ENCODE results near the gene PAK2. TPM values are rescaled to one million over a fixed set of nuclear protein-coding genes. Genes with fewer than 3 reads are reported as not detected.
A peak's percentile ranks its signal among the peaks of the same experiment; 100 is the strongest.
"Not testable (repeated sequence)": the region's sequence is repeated elsewhere in the genome, so short reads cannot be mapped to it uniquely, and the experiment has no call there.

The PAK2 gene
- total RNA-seq, 2 experiments from 2014 or later, result 98.4 to 101 TPM

DNA sequence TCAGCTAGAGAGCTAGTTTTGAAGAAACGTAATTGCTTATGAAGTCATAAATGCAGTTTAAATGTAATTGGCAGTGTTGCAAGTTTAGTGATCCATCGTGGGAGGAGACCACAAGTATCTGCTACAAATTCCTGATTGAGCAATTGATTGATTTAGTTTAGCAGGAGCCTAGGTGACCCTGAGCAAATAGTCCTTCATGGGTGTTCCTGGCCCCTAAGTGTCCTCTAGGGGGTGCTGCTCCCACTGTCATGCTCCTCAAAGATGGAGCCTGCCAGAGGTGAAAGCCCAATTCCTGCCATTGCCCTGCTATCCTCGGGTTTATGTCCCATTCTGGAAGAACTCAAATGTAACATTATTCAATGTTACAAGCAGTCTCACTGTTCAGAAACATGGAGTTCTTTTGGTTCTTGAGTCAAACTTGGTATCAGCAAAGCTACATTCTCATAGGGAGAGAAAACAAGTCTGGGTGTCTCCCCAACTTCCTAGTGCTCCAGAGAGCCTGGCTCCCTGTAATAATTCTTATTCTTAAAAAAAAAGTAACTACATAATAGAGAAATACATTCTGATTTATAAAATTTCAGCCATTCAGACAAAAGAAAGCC is 98.3 kb downstream of the PAK2 start:
- no peaks in the 10 kb centered on the region for H3K9me3 Mint-ChIP-seq
- no peaks in the 10 kb centered on the region for H3K36me3 Mint-ChIP-seq
- no peaks in the 10 kb centered on the region for H3K4me1 Mint-ChIP-seq (ENCODE audit: low read depth)
- no peak overlapping the region for H3K27ac Mint-ChIP-seq
- no peak overlapping the region for H3K4me3 Mint-ChIP-seq
- POLR2A ChIA-PET, result interaction anchor here (1.6 kb wide), 2 partner anchors 104 to 132 kb away, joined by 5 read pairs; partner anchors contain the start of gene NCBP2
- DNase-seq, result peak; percentile 85
- H3K27me3 Mint-ChIP-seq, result no peaks in the 10 kb centered on the region
- CTCF ChIA-PET, result interaction anchor here (0.5 to 2.0 kb wide), 30 partner anchors 13 to 749 kb away, joined by 3 to 34 read pairs (median 3); partner anchors contain the start of genes MELTF, NCBP2, PAK2 and SENP5
- intact Hi-C loops (cut with micrococcal nuclease), result loop anchor here (1.0 to 5.0 kb wide), 4 partner anchors 104 to 349 kb away; partner anchors contain the start of gene NCBP2

DNA sequence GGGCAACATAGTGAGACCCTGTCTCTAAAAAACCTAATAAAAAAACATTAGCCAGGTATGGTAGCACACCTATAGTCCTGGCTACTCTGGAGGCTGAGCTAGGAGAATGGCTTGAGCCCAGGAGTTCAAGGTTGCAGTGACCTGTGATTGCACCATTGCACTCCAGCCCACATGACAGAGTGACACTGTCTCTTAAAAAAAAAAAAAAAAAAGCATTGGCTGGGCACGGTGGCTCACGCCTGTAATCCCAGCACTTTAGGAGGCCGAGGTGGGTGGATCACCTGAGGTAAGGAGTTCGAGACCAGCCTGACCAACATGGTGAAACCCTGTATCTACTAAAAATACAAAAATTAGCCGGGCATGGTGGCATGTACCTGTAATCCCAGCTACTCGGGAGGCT is 99.7 kb downstream of the PAK2 start:
- DNase-seq; H3K27me3 Mint-ChIP-seq; H3K36me3 Mint-ChIP-seq; H3K4me3 Mint-ChIP-seq; H3K27ac Mint-ChIP-seq; H3K4me1 Mint-ChIP-seq (ENCODE audit: low read depth); POLR2A ChIA-PET; H3K9me3 Mint-ChIP-seq: not testable (repeated sequence)
- intact Hi-C loops (cut with micrococcal nuclease), result loop anchor here (5.0 kb wide), 1 partner anchor 348 kb away; no protein-coding TSS in a partner anchor
- CTCF ChIA-PET, result interaction anchor here (1.1 to 1.2 kb wide), 2 partner anchors 132 to 139 kb away, joined by 3 to 5 read pairs; no protein-coding TSS in a partner anchor

DNA sequence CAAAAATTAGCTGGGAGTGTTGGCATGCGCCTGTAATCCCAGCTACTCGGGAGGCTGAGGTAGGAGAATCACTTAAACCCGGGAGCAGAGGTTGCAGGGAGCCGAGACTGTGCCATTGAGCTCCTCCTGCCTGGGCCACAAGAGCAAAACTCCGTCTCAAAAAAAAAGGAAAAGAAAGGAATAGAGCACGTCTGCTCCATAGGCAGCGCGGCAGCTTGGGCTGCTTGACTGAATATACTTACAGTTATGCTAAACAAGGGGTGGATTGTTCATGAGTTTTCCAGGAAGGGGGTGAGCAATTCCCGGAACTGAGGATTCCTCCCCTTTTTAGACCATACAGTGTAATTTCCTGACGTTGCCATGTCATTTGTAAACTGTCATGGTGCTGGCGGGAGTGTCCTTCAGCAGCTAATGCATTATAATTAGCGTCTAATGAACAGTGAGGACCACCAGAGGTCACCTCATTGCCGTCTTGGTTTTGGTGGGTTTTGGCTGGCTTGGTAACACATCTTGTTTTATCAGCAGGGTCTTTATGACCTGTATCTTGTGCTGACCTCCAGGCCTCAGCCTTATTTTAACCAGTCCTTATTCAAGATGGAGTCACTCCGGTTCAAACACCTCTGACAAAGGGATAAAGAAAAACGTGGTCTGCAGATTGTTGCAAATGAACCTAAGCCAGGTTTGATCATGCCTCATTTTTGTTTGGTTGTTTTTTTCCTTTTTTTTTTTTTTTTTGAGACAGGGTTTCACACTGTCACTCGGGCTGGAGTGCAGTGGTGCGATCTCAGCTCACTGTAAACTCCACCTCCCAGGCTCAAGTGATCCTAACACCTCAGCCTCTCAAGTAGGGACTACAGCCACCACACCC is 103.1 kb downstream of the PAK2 start:
- DNase-seq, result peak; percentile 19
- no peaks in the 10 kb centered on the region for H3K36me3 Mint-ChIP-seq
- ChIA-PET CTCF (interaction anchor here (0.6 to 1.3 kb wide), 3 partner anchors 25 to 233 kb away, joined by 3 to 5 read pairs (median 3); partner anchors contain the start of gene SENP5), POLR2A (interaction anchor here (0.9 kb wide), 1 partner anchor 202 kb away, joined by 3 read pairs; no protein-coding TSS in a partner anchor)
- H3K27me3 Mint-ChIP-seq, result no peaks in the 10 kb centered on the region
- intact Hi-C loops (cut with micrococcal nuclease), result no loop called here
- H3K27ac Mint-ChIP-seq, result no peak overlapping the region
- H3K4me1 Mint-ChIP-seq (ENCODE audit: low read depth), result no peaks in the 10 kb centered on the region
- H3K9me3 Mint-ChIP-seq, result no peaks in the 10 kb centered on the region
- H3K4me3 Mint-ChIP-seq, result no peak overlapping the region

DNA sequence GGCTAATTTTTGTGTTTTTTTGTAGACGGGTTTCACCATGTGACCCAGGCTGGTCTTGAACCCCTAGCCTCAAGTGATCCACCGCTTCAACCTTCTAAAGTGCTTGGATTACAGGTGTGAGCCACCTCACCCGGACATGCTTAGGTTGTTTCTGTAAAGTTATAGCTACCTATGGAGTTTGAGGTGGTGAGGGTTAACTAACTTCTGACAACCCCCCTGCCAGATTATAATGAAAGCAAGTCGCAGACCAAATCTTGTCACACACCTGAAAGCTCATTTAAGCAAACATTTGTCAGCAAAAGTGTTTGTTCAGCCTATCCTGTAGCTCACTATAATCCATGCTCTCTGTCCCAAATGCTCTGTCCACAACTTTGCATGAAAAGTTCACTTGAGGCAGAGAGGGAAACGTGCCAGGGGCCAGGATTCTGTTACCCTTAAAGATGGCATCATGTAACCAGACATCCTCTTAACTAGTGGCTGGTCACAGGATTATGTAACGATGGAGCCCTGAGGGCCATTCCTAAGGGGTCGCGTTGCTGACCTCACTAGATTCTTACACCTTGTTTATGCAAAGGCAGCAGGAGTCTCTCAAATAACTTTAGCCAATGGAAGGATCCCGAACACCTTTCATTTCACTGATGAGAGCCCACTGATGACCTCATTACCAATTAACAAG is 103.9 kb downstream of the PAK2 start:
- Mint-ChIP-seq H3K27me3 (no peaks in the 10 kb centered on the region), H3K4me1 (ENCODE audit: low read depth) (no peaks in the 10 kb centered on the region), H3K9me3 (no peaks in the 10 kb centered on the region), H3K4me3 (no peak overlapping the region), H3K27ac (no peak overlapping the region), H3K36me3 (no peaks in the 10 kb centered on the region)
- POLR2A ChIA-PET, result no interaction called here
- intact Hi-C loops (cut with micrococcal nuclease), result no loop called here
- CTCF ChIA-PET, result interaction anchor here (0.9 to 1.3 kb wide), 2 partner anchors 24 to 234 kb away, joined by 3 read pairs; partner anchors contain the start of gene SENP5
- DNase-seq, result no peak

DNA sequence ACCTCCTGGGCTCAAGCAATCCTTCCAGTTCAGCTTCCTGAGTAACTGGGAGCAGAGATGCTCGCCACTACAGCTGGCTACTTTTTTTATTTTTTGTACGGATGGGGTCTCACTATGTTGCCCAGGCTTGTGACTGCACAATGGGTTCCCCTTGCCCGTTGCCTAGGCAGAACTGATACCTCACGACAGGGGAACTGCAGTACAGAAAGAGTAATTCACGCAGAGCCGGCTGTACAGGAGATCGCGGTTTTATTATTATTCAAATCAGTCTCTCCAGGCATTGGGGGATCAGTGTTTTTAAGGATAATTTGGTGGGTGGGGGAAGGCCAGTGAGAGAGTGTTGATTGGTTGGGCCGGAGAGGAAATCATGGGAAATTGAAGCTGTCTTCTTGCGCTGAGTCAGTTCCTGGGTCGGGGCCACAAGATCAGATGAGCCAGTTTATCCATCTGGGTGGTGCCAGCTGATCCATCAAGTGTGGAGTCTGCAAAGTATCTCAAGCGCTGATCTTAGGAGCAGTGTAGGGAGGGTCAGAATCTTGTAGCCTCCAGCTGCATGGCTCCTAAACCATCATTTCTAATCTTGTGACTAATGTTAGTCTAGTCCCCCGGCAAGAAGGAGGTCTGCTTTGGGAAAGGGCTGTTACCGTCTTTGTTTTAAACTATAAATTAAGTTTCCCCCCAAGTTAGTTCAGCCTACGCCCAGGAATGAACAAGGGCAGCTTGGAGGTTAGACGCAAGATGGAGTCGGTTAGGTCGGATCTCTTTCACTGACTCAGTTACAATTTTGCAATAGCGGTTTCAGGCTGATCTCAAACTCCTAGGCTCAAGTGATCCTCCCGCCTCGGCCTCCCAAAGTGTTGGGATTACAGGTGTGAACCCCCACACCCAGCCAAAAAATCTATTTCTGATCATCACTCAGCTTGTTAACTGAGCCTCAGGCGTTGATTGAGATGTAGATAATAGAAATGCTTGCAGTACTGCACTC is 104.9 kb downstream of the PAK2 start:
- H3K27ac Mint-ChIP-seq; H3K4me1 Mint-ChIP-seq (ENCODE audit: low read depth); DNase-seq; H3K9me3 Mint-ChIP-seq; H3K4me3 Mint-ChIP-seq; intact Hi-C loops (cut with micrococcal nuclease); H3K36me3 Mint-ChIP-seq; CTCF ChIA-PET; H3K27me3 Mint-ChIP-seq: not testable (repeated sequence)
- POLR2A ChIA-PET, result interaction anchor here (0.6 kb wide), 1 partner anchor 234 kb away, joined by 4 read pairs; no protein-coding TSS in a partner anchor

DNA sequence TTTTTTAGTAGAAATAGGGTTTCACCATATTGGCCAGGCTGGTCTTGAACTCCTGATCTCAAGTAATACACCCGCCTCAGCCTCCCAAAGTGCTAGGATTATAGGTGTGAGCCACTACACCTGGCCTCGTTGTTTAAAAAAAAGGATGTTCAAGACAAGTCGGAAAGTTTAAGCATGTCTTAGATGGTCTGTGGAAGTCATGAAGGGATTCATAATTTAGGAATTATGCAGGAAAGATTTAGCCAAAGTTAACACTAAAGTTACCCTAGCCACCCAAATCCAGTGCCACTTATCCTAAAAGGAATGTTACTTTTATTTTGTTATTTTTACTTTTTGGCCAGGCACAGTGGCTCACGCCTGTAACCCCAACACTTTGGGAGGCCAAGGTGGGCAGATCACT is 108.7 kb downstream of the PAK2 start:
- H3K36me3 Mint-ChIP-seq; DNase-seq; CTCF ChIA-PET; H3K9me3 Mint-ChIP-seq; H3K4me1 Mint-ChIP-seq (ENCODE audit: low read depth); H3K27me3 Mint-ChIP-seq; H3K4me3 Mint-ChIP-seq; H3K27ac Mint-ChIP-seq; intact Hi-C loops (cut with micrococcal nuclease): not testable (repeated sequence)
- POLR2A ChIA-PET, result interaction anchor here (0.6 kb wide), 1 partner anchor 761 kb away, joined by 3 read pairs; no protein-coding TSS in a partner anchor

DNA sequence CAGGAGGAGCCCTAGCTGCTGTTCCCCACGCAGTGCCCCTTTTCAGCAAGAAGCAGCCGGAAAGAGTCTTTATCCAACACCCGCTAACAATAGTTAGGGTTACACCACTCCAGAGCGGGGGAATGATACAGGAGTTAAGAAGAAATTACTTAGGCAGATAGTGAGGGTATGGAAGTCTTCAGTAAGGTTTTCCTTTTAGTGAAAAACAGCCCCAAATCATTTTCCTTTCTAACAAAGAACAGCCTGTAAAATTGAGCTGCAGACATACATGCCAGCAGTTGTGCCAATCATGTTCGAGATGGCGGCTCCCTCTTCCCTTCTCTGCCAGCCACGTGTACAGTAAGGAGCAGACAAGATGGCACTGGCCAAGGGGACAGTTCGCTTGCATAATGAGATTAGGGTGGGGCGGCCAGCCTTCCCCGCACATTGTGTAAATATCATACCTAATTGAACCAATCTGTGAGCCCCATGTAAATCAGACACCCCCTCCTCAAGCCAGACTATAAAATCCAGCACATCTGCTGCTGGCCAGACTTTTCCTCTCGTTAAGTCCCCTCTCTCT is 109.6 kb downstream of the PAK2 start:
- ChIA-PET POLR2A (interaction anchor here (0.6 to 1.5 kb wide), 2 partner anchors 18 to 760 kb away, joined by 3 read pairs; partner anchors contain the start of gene SENP5), CTCF (interaction anchor here (2.8 kb wide), 1 partner anchor 12 kb away, joined by 14 read pairs; no protein-coding TSS in a partner anchor)
- Mint-ChIP-seq H3K4me1 (ENCODE audit: low read depth) (no peaks in the 10 kb centered on the region), H3K36me3 (no peaks in the 10 kb centered on the region), H3K4me3 (no peak overlapping the region), H3K9me3 (no peaks in the 10 kb centered on the region), H3K27ac (no peak overlapping the region), H3K27me3 (peaks cover 8% of the 10 kb centered on the region)
- intact Hi-C loops (cut with micrococcal nuclease), result no loop called here
- DNase-seq, result no peak

DNA sequence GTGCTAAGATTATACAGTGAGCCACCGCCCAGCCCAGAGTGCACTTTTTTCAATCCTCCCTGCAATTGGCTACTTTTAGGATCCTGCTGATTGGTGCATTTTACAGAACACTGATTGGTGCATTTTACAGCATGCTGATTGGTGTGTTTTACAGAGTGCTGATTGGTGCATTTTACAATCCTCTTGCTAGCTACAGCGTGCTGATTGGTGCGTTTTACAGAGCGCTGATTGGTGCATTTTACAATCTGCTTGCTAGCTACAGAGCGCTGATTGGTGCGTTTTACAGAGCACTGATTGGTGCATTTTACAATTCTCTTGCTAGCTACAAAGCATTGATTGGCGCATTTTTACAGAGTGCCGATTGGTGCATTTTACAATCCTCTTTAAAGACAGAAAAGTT is 123.3 kb downstream of the PAK2 start:
- H3K27me3 Mint-ChIP-seq; H3K4me1 Mint-ChIP-seq (ENCODE audit: low read depth); H3K36me3 Mint-ChIP-seq; H3K9me3 Mint-ChIP-seq; DNase-seq; H3K4me3 Mint-ChIP-seq; H3K27ac Mint-ChIP-seq; POLR2A ChIA-PET: not testable (repeated sequence)
- intact Hi-C loops (cut with micrococcal nuclease), result loop anchor here (10.0 kb wide), 1 partner anchor 228 kb away; the partner anchor contains the start of gene NRROS
- CTCF ChIA-PET, result interaction anchor here (0.5 kb wide), 1 partner anchor 9 kb away, joined by 3 read pairs; no protein-coding TSS in a partner anchor

DNA sequence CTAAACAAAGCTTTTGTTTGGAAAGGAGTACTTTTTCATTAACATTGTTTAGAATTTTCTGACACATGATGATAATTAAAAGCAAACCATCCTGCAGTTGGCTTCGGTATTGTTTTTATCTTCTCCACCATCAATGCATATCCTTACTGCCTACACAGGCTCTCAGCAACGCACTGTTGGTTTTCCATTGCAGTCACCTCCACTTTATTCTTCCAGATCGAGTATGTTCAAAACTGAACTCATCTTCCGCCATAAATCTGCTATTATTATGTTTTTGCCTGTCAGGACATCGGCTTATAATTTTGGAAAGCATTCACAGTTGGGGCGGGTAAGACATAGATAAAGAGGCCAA is 127.5 kb downstream of the PAK2 start:
- ChIA-PET CTCF (interaction anchor here (0.6 to 2.6 kb wide), 5 partner anchors 75 to 338 kb away, joined by 3 to 22 read pairs (median 4); partner anchors contain the start of genes NCBP2 and PIGZ), POLR2A (interaction anchor here (0.6 to 3.0 kb wide), 7 partner anchors 8 to 873 kb away, joined by 3 to 36 read pairs (median 5); partner anchors contain the start of genes NCBP2 and PAK2)
- peak overlapping the region; percentile 78 for H3K4me3 Mint-ChIP-seq
- no peaks in the 10 kb centered on the region for H3K27me3 Mint-ChIP-seq
- peaks cover 2% of the 10 kb centered on the region for H3K9me3 Mint-ChIP-seq
- no peak for DNase-seq
- intact Hi-C loops (cut with micrococcal nuclease), result loop anchor here (1.0 to 10.0 kb wide), 3 partner anchors 19 to 232 kb away; partner anchors contain the start of genes NCBP2 and NRROS
- H3K4me1 Mint-ChIP-seq (ENCODE audit: low read depth), result peaks cover 27% of the 10 kb centered on the region
- peak overlapping the region; percentile 85 for H3K27ac Mint-ChIP-seq
- peaks cover 1% of the 10 kb centered on the region for H3K36me3 Mint-ChIP-seq

DNA sequence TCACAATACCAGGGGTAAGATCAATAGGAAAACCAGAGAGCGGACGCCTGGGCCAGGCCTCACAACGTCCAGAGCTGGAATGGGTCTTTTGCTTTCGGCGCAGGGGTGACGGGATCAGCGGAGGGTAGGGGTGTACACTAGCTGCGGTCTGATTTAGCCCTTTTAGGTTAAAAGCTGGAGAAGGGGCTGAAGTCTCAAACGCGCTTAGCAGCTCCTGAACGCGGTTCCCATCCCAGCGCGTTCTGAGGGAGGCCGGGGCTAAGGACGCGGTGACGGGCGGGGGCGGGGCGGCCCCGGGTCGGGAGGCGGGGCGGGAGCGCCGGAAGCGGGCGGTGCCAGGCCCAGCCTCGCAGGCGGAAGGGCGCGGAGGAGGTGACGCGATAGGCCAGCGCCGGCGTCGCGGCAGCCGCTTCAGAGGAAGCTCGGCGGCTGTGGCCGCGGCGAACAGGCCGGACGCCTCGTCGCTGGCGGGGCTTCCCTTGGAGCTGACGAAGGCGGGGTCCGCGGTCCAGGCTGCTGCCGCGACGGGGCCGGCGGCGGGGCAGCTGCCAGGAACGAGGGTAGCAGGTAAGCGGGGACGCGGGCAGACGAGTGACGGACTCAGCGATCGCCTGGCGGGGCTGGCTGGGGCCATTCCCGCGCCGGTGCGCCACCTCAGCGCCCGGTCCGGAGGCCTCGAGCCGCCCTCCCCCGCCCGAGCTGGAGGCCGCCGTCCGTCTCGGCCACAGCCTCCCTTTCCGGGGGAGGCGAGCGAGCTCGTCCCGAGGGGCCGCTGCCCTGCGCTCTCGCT is 128.0 kb downstream of the PAK2 start, which contains the start of gene SENP5:
TSS of gene SENP5 (plus strand) at position 414 of the 790 bp plus-strand sequence. CDS start 17,262 bp downstream, outside the sequence.
- Mint-ChIP-seq H3K4me1 (ENCODE audit: low read depth) (peaks cover 29% of the 10 kb centered on the region), H3K27me3 (no peaks in the 10 kb centered on the region), H3K27ac (peak within 1 kb of the TSS; percentile 85), H3K36me3 (peaks cover 1% of the 10 kb centered on the region), H3K9me3 (peaks cover 2% of the 10 kb centered on the region), H3K4me3 (peak within 1 kb of the TSS; percentile 84)
- peak; percentile 94 for DNase-seq
- CTCF ChIA-PET, result interaction anchor here (0.6 to 2.6 kb wide), 10 partner anchors 19 to 461 kb away, joined by 3 to 22 read pairs (median 3); partner anchors contain the start of genes NCBP2 and PIGZ
- POLR2A ChIA-PET, result interaction anchor here (0.6 to 3.0 kb wide), 10 partner anchors 16 to 872 kb away, joined by 3 to 36 read pairs (median 4); partner anchors contain the start of genes NCBP2 and PAK2
- intact Hi-C loops (cut with micrococcal nuclease), result loop anchor here (1.0 to 10.0 kb wide), 4 partner anchors 15 to 233 kb away; partner anchors contain the start of genes NCBP2 and NRROS
